NCI-H446 (cell line): ENCODE results near the gene C6orf47.

Source experiments
- DNase-seq, 2 experiments: peaks; one replicate each; lab custom pipeline; 2025; lab: John Stamatoyannopoulos, UW

The C6orf47 gene

DNA sequence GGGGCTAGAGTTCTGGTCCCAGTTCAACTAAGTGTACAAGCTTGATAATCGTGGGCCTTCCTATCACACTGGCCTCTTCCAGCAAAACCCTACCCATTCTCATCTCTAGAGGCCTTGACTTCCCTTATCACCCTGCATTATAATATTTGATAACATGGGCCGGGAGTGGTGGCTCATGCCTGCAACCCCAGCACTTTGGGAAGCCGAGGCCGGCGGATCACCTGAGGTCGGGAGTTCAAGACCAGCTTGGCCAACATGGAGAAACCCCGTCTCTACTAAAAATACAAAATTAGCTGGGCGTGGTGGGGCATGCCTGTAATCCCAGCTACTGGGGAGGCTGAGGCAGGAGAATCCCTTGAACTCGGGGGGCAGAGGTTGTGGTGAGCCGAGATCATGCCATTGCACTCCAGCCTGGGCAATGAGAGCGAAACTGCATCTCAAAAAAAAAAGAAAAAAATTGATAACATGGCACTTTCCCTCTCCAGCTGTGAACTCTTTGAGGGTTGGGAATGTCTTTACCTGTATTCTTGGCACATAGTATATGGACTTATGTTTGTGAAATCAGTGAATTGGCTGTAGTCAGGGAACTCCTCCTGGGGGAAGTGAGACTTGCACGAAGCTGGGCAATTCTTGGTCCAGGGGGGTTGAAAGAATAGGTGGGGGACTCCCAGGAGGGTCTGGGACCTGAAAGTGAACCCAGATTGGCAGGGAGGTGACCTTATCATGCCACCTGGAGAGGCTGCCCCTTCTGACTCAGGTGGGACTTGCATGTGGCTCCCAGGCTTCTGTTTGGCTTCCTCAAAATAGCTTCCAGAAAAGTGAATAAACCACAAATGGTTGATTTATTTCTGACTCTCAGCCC lies 915 bp upstream of the C6orf47 start:
- DNase-seq = no peak

- DNase-seq = no peak
Observed at GRCh38 chr6:31659649-31660380, 763 bp downstream of the C6orf47 start.

DNA sequence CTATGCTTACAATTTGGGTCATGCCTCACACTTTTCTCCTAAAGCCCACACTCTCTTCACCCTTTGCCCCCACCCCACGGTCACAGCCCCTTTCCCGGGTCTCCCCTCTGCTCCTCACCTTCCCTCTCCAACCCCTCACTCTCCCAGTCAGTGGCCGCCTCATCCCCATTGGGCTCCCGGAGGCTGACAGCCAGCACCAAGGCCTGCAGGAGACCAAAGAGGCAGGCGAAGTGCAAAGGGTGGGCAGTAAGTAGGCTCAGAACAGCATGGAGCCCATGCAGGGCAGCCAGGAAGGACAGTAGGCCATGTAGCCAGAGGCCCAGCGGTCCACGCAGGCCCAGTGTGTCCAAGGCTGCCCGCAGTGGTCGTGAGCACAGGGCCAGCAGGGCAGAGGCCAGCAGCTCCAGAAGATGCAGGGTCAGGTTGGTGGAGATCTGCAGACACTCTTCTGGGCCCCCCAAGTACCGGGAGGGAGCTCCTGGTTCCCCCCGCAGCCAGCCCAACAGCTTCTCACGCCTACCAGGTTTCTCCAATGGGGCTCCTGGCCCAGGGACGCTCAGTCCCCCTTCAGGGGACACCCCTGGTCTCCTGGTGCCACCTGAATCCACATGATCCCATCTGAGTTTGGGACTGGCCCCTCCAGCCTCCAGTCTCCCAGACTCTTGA lies 1.5 kb downstream of the C6orf47 start:
- no peak for DNase-seq

DNA sequence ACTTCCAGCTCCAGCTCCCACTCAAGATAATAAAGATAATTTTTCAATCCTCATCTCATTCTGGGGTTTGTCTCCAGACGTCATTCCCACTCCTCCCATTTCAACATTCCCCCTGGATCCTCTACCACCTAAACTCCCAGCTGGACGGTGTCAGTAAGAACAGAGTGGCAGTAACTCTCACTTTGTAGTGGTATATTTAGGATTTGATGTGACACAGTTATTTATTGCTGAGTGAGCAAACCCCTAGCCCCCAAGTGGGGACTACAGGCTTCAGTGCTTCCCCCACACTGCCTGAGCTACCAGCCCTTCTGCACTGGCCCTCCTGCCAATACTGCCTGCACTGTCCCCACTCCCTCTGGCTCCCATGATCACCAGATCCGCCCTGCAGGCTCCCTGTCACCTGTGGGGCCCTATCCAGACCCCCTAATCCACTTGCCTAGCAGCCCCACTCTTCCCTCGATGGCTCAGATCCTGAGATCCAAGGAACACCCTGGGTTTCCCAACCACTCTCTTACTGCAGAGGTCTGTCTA lies 2.4 kb downstream of the C6orf47 start:
- DNase-seq = no peak

DNA sequence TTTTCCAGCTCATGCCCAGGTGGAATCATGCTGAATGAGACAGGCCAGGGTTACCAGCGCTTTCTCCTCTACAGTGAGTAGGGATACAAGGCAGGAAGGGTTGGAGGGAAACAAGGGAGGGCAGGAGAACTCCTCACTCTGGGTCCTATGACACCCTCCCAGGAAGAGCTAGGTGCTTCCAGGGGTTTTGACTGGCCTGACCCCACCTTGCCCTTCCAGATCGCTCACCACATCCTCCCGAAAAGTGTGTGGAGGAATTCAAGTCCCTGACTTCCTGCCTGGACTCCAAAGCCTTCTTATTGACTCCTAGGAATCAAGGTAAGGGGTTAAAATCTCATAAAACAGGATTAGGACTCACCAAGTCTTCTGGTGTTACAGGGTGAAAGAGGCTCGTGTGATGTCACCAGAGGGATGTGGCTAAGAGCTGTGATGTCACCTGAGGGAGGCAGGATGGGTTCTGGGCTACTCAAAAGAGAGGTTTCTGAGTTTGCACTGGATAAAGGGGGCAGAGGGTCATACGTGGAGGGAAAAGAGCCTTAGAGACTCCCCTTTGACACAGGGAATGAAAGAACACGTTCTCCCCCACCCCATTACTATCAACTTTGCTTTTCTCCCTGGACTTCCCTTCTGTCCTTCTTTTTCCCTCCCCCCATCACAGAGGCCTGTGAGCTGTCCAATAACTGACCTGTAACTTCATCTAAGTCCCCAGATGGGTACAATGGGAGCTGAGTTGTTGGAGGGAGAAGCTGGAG lies 3.0 kb downstream of the C6orf47 start:
- DNase-seq = no peak

DNA sequence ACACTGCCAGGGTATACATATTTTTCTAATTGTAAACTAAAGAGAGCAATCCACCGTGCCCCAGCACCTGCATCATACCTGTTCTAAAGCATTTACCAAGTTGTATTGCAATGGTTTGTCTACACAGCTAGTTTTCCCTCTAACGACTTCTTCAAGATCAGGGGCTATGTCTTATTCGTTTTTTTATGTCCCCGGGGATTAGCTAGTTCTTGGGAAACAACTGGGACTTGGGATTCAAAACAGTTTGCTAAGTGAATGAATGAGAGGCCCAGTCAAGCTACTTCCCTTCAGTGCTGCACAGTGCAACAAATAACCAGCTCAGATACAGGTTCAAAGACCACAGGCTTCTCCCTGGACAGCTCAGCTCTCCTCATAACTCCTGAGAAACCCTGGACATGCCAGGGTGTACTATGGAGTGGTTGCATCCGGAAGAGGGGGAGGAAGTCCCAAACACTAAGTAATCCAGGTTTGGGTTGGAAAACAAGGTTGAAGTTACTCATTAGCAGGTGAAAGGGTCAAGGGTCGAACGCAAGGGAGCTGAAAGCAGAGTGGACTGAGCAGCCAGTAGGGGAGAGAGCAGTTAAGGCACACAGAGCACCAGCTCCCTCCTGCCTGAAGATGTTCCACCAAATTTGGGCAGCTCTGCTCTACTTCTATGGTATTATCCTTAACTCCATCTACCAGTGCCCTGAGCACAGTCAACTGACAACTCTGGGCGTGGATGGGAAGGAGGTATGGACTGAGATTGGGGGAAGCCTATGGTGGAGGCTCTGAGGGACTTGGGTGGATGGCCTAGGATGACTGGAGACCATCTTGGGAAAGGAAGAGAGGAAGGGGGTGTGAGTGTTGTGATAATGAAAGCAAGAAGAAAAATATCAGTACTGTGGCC lies 5.0 kb downstream of the C6orf47 start, which contains the start of gene APOM:
Gene APOM, plus strand, starts transcription at position 546 of the 889 bp plus-strand sequence. Its CDS starts 73 bp downstream, at position 619.
- no peak for DNase-seq

DNA sequence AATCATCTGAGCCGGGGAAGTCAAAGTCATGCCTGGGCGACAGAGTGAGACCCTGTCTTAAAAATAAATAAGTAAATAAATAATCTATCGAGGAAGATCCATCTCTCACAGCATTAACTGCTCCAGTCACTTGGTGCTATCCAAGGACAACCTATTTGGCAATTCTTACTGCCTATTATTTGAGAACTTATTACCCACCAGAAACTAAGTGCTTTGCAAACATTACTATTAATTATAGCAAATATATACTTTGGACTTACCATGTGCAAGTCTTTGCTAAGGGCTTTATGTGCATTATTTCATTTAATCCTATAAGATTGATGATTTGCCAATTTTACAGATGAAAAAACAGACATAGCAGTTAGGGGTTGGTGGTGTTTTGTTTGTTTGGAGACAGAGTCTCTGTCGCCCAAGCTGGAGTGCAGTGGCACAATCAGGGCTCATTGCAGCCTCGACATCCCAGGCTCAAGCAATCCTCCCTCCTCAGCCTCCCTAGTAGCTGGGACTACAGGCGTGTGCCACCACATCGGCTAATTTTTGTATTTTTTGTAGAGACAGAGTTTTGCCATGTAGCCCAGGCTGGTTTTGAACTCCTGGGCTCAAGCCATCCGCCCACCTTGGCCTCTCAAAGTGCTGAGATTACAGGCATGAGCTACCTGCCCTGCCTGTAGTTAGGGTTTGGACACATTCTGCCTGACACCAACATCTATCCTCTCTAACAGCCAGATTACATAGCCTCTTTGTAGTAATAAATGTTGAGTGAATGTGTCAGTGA lies 5.8 kb downstream of the C6orf47 start:
- DNase-seq = no peak

- peak in 1 of 2 experiments; percentile 97 for DNase-seq
Observed at GRCh38 chr6:31652925-31653724, 7.5 kb downstream of the C6orf47 start.

DNA sequence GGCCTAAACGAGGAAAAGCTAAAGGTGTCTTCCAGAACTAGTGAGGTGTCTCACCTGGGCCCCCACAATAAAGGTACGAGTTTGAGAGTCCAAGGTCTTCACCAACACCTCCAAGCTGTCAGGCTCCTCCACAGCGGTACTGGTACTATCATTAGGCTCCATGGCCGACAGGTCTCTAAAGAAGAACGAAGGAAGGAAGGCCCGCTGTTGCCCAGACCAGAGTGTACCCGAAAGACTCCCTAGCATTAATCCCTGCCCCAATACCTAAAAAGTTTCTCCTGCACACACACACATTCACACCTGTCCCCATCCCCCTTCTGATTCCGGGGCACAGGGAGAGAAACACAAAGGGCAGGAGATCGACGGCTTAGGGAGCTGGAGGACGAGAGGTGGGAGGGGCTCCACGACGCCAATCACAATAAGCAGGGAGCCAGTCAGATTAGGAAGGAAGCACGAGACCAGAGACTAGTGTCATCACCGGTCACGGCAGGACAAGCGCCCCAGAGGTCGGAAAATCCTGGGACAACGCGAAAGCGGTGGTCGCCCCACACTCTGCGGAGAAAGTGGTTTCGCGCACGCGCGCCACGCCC lies 8.9 kb downstream of the C6orf47 start:
- DNase-seq = peak; percentile 64 to 71

DNA sequence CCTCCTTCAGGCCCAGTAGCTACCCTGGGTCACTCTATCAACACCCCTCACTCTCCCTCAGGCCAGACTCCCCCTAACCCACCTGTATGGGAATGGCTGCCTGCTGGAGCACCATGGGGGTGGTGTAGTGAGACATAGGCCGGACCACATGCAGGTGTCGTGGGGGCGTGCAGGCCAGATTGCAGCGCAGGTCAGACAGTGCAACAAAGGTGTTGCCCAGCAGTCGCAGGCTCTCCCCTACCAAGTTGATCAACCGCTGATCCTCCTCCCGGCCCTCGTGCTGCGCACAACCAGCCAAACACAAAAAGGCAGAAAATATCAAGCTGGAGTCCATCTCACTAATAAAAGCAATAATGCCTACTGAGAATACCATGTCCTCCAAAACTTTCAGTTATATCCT lies 15.3 kb downstream of the C6orf47 start:
- DNase-seq = no peak

DNA sequence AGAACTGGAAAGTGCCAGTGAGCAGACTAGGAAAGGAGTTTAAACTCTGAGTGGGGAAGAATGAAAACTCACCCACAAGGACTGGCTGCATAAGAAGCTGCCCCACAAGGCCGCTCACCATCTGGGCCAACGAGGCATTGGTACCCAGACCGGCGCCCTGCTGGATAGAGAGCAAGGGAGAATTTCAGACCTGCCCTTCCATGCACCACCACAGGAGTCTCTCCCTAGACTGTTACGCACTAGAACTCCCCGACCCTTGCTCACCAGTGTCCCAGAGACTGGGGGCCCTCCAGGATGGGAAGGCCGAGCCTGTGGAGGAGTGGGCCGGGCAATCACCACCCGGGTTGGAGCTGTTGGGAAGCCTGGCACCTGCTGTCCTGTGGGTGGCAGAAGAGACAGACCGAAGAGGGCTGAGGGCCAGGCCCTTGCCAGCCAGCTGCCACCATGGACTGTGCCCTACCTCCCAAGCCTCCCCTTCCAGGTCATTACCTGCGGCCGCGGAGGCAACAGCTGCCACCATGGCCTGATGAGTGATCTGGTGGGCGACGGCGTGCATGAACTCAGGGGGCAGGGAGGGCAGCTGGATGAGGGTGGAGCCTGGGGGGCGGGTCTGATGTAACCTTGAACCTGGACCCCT lies 16.6 kb downstream of the C6orf47 start:
- no peak for DNase-seq

DNA sequence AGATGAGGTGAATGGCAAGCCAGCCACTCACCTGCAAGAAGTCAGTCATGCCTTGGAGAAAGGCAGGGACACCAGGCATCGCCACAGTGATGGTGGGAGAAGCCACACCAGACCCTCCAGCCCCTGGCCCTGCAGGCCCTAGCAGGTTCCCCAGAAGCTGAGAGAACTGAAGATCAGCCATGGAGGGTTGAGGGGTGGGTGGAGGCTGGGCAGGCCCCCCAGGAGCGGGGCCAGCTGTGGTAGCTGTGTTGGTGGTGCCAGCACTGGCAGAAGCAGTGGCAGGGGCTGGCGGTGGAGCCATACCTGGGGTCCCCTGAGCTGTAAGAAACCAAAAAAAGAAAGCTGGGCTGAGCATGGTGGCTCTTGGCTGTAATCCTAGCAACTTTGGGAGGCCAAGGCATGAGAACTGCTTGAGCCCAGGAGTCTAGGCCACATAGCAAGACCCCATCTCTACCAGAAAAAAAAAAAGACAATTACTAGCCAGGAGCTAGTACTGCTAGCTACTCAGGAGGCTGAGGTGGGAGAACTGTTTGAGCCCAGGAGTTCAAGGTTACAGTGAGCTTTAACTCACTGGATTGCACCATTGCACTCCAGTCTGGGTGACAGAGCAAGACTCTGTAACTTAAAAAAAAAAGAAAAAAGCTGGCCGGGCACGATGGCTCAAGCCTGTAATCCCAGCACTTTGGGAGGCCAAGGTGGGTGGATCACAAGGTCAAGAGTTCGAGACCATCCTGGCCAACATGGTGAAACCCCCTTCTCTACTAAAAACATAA lies 17.6 kb downstream of the C6orf47 start:
- DNase-seq = no peak

- no peak for DNase-seq
Observed at GRCh38 chr6:31641370-31641769, 19.2 kb downstream of the C6orf47 start.

- DNase-seq = no peak
Observed at GRCh38 chr6:31640612-31641011, 20.0 kb downstream of the C6orf47 start.

- no peak for DNase-seq
Observed at GRCh38 chr6:31639449-31639861, 21.1 kb downstream of the C6orf47 start.

DNA sequence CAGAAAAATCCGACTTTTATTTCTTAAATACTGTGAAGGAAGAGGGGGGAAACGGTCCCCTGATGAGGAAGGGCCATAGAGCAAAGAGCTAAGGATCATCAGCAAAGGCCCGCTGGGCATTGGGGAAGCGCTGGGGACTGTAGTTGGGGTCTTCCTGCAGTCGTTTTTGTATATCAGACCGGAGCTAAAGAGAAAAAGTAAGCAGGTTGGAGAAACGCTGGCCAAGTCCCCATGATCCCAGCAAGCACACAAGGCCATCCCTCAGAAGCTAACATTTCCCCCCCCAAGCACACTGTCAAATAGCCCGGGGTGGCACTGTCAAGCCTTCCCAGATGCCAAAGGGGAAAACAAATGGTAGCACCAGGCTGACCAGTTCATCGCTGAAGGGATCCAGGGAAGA lies 21.5 kb downstream of the C6orf47 start:
- no peak for DNase-seq
